Neural cell (in vitro differentiated cells): ENCODE results near the gene NLRP5. TPM values are rescaled to one million over a fixed set of nuclear protein-coding genes. Genes with fewer than 3 reads are reported as not detected.
"Not testable (repeated sequence)": the region's sequence is repeated elsewhere in the genome, so short reads cannot be mapped to it uniquely, and the experiment has no call there.

Experiments
- H2AFZ ChIP-seq: fragments of 200-600, 300-800 bp; sonication (generic), shearing (Covaris generic); 2 replicates; pipeline ENCODE4 v1.6.0; 2014; ENCODE audit warnings: low read depth, mild to moderate bottlenecking, antibody characterized with exemption, low read length, moderate library complexity
- H3F3A ChIP-seq: fragments of 200-600 bp; shearing (Covaris generic); 2 replicates; pipeline ENCODE4 v1.6.1; 2016; ENCODE audit warnings: mild to moderate bottlenecking, moderate library complexity, mixed read lengths, antibody characterized with exemption, low read length; ENCODE audit not compliant: insufficient read depth, poor library complexity, severe bottlenecking
- H3K27ac ChIP-seq: fragments of 200-600, 300-800 bp; sonication (generic), shearing (Covaris generic); 2 replicates; pipeline ENCODE4 v1.5.1; 2014; ENCODE audit warnings: mild to moderate bottlenecking, low read length, moderate library complexity
- H3K27me3 ChIP-seq: fragments of 300-800, 200-600 bp; sonication (generic), shearing (Covaris generic); 2 replicates; pipeline ENCODE4 v1.6.0; 2014; ENCODE audit warnings: mild to moderate bottlenecking, low read depth, low read length, moderate library complexity; ENCODE audit not compliant: insufficient read depth
- H3K36me3 ChIP-seq: fragments of 300-800, 200-600 bp; sonication (generic), shearing (Covaris generic); 2 replicates; pipeline ENCODE4 v1.5.1; 2014; ENCODE audit warnings: mild to moderate bottlenecking, antibody characterized with exemption, low read length, moderate library complexity; ENCODE audit not compliant: insufficient read depth
- H3K4me2 ChIP-seq: fragments of 300-800, 200-600 bp; sonication (generic), shearing (Covaris generic); 2 replicates; pipeline ENCODE4 v1.6.0; 2014; ENCODE audit warnings: mild to moderate bottlenecking, low read length
- H3K4me3 ChIP-seq: fragments of 300-800, 200-600 bp; sonication (generic), shearing (Covaris generic); 2 replicates; pipeline ENCODE4 v1.5.1; 2014; ENCODE audit warnings: mild to moderate bottlenecking, low read length, moderate library complexity
- H3K79me2 ChIP-seq: fragments of 200-600 bp; shearing (Covaris generic); replicated peaks from 2 replicates; pipeline ENCODE4 v1.6.0; 2014; ENCODE audit warnings: mild to moderate bottlenecking, low read length, moderate library complexity; ENCODE audit not compliant: insufficient read depth
- H3K9ac ChIP-seq: fragments of 300-800, 200-600 bp; sonication (generic), shearing (Covaris generic); 2 replicates; pipeline ENCODE4 v1.6.1; 2016; ENCODE audit warnings: mild to moderate bottlenecking, low read length, mixed read lengths
- H3K9me2 ChIP-seq: fragments of 200-600 bp; shearing (Covaris generic); 2 replicates; pipeline ENCODE4 v1.6.1; 2016; ENCODE audit warnings: mild to moderate bottlenecking, low read length, mixed read lengths; ENCODE audit not compliant: insufficient read depth
- H3K9me3 ChIP-seq: fragments of 200-600, 300-800 bp; sonication (generic), shearing (Covaris generic); 2 replicates; pipeline ENCODE4 v1.6.1; 2016; ENCODE audit warnings: mild to moderate bottlenecking, mixed run types, low read length, moderate library complexity, mixed read lengths
- H4K20me1 ChIP-seq: fragments of 200-600 bp; shearing (Covaris generic); 2 replicates; pipeline ENCODE4 v1.6.1; 2016; ENCODE audit warnings: mild to moderate bottlenecking, mixed run types; ENCODE audit not compliant: insufficient read depth
- CTCF ChIP-seq: fragments of 450-650 bp; IDR thresholded peaks from 2 replicates; pipeline ENCODE4 v1.5.1; 2014; ENCODE audit warnings: antibody characterized with exemption, mild to moderate bottlenecking, moderate library complexity; ENCODE audit not compliant: poor library complexity, severe bottlenecking
- EP300 ChIP-seq: fragments of 450-650 bp; conservative IDR thresholded peaks from 2 replicates; pipeline ENCODE4 v1.6.1; 2014; ENCODE audit warnings: antibody characterized with exemption, mild to moderate bottlenecking, moderate library complexity; ENCODE audit not compliant: poor library complexity, severe bottlenecking
- EZH2 ChIP-seq: fragments of 200-600, 300-800 bp; shearing (Covaris generic), sonication (generic); IDR thresholded peaks from 2 replicates; pipeline ENCODE4 v1.6.1; 2014; ENCODE audit warnings: antibody characterized with exemption, low read length, borderline replicate concordance, mild to moderate bottlenecking; ENCODE audit not compliant: insufficient read depth, poor library complexity, severe bottlenecking
- MXI1 ChIP-seq: fragments of 450-650 bp; conservative IDR thresholded peaks from 2 replicates; pipeline ENCODE4 v1.6.1; 2014; ENCODE audit warnings: antibody characterized with exemption, mild to moderate bottlenecking; ENCODE audit not compliant: poor library complexity, severe bottlenecking
- POLR2AphosphoS5 ChIP-seq: IDR thresholded peaks from 2 replicates; pipeline ENCODE4 v1.6.1; 2012
- RAD21 ChIP-seq: fragments of 450-650 bp; conservative IDR thresholded peaks from 2 replicates; pipeline ENCODE4 v1.6.1; 2014; ENCODE audit warnings: antibody characterized with exemption, mild to moderate bottlenecking, moderate library complexity
- REST ChIP-seq: IDR thresholded peaks from 2 replicates; pipeline ENCODE4 v1.6.1; 2012; ENCODE audit warnings: borderline replicate concordance
- SMC3 ChIP-seq: fragments of 450-650 bp; conservative IDR thresholded peaks from 2 replicates; pipeline ENCODE4 v1.6.1; 2014; ENCODE audit warnings: antibody characterized with exemption, mild to moderate bottlenecking, moderate library complexity; ENCODE audit not compliant: poor library complexity
- TAF1 ChIP-seq: IDR thresholded peaks from 2 replicates; pipeline ENCODE4 v1.6.1; 2012; ENCODE audit warnings: low read depth
- polyA plus RNA-seq: library from polyadenylated mRNA; depleted of rRNA; stranded (reverse); fragments of >200 nt; gene quantifications from 2 replicates; pipeline ENCODE4 v1.2.3, GENCODE V29; 2014

Gene NLRP5
- polyA plus RNA-seq, 1 donor from 2014 or later: not detected

DNA sequence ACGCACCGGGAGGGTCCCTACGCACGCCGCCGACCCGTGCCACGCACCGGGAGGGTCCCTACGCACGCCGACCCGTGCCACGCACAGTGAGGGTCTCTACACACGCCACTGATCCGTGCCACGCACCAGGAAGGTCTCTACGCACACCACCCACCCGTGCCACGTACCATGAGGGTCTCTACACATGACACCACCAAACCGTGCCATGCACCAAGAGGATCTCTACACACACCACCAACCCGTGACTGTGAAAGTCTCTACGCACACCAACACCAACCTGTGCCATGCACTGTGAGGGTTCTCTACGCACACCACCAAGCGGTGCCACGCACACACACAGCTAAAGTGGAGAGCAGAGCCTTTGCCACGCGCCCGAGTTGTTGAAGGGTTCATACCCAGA, 117.8 kb downstream of the NLRP5 start:
- no peak for TF ChIP-seq RAD21
- no peak for TF ChIP-seq CTCF
- no peak for TF ChIP-seq POLR2AphosphoS5
- no peak for TF ChIP-seq EP300
- TF ChIP-seq EZH2: no peak
- Histone ChIP-seq H3K9ac (no peak overlapping the region), H2AFZ (no peak overlapping the region), H3K27me3 (no peaks in the 10 kb centered on the region), H3K4me3 (no peak overlapping the region), H3K36me3 (no peaks in the 10 kb centered on the region), H3K9me2 (no peaks in the 10 kb centered on the region), H4K20me1 (no peaks in the 10 kb centered on the region), H3K4me2 (no peak overlapping the region), H3K27ac (no peak overlapping the region), H3F3A (no peaks in the 10 kb centered on the region), H3K9me3 (no peaks in the 10 kb centered on the region), H3K79me2 (peaks cover 24% of the 10 kb centered on the region)

- peaks cover 24% of the 10 kb centered on the region for H3K79me2 ChIP-seq
- no peaks in the 10 kb centered on the region for H3K9me3 ChIP-seq
- no peaks in the 10 kb centered on the region for H3K9me2 ChIP-seq
- no peak overlapping the region for H2AFZ ChIP-seq
- H3K4me2 ChIP-seq: no peak overlapping the region
- no peak for TF ChIP-seq RAD21
- no peak for TF ChIP-seq CTCF
- no peak for TF ChIP-seq MXI1
- no peak for TF ChIP-seq SMC3
- TF ChIP-seq EP300: no peak
- TF ChIP-seq REST: no peak
- no peak for TF ChIP-seq POLR2AphosphoS5
- TF ChIP-seq EZH2: no peak
- TF ChIP-seq TAF1: no peak
- no peaks in the 10 kb centered on the region for H3F3A ChIP-seq
- no peak overlapping the region for H3K27ac ChIP-seq
- no peak overlapping the region for H3K9ac ChIP-seq
- no peak overlapping the region for H3K4me3 ChIP-seq
- no peaks in the 10 kb centered on the region for H4K20me1 ChIP-seq
- no peaks in the 10 kb centered on the region for H3K36me3 ChIP-seq
- no peaks in the 10 kb centered on the region for H3K27me3 ChIP-seq
Observed at GRCh38 chr19:56105090-56105701, 118.6 kb downstream of the NLRP5 start.

- not testable (repeated sequence) for H3K4me2 ChIP-seq, H3K9ac ChIP-seq, H4K20me1 ChIP-seq, H3K4me3 ChIP-seq, H3K27me3 ChIP-seq, H3F3A ChIP-seq, H3K36me3 ChIP-seq, H3K9me2 ChIP-seq, H3K9me3 ChIP-seq, H2AFZ ChIP-seq, H3K27ac ChIP-seq
- peaks cover 24% of the 10 kb centered on the region for H3K79me2 ChIP-seq
Observed at GRCh38 chr19:56105831-56106396, 119.3 kb downstream of the NLRP5 start.
